CD4-positive, alpha-beta T cell treated with Interleukin-21 for 1 hour (primary cell): ENCODE results near the gene IGFBP6.
A peak's percentile ranks its signal among the peaks of the same experiment; 100 is the strongest.

ENCODE experiments used
- DNase-seq: peaks from one replicate; pipeline ENCODE4 v3.0.0-alpha.2; 2020

The IGFBP6 gene

GRCh38 chr12:53097564-53098353 is at the start of gene IGFBP6:
TSS of gene IGFBP6 (plus strand) at chr12:53097667. CDS start at chr12:53097718, 51 bp downstream.
- peak; percentile 63 for DNase-seq

- DNase-seq, result no peak
Observed at GRCh38 chr12:53048033-53048779, 49.3 kb upstream of the IGFBP6 start.

- DNase-seq, result no peak
Observed at GRCh38 chr12:53048780-53049401, 48.6 kb upstream of the IGFBP6 start.

- DNase-seq, result no peak
Observed at GRCh38 chr12:53049571-53050318, 47.7 kb upstream of the IGFBP6 start, which contains the start of gene TNS2. TSS of gene TNS2 (plus strand) at chr12:53050065. CDS start at chr12:53050186, 121 bp downstream.

- no peak for DNase-seq
Observed at GRCh38 chr12:53050426-53051057, 46.9 kb upstream of the IGFBP6 start.

DNA sequence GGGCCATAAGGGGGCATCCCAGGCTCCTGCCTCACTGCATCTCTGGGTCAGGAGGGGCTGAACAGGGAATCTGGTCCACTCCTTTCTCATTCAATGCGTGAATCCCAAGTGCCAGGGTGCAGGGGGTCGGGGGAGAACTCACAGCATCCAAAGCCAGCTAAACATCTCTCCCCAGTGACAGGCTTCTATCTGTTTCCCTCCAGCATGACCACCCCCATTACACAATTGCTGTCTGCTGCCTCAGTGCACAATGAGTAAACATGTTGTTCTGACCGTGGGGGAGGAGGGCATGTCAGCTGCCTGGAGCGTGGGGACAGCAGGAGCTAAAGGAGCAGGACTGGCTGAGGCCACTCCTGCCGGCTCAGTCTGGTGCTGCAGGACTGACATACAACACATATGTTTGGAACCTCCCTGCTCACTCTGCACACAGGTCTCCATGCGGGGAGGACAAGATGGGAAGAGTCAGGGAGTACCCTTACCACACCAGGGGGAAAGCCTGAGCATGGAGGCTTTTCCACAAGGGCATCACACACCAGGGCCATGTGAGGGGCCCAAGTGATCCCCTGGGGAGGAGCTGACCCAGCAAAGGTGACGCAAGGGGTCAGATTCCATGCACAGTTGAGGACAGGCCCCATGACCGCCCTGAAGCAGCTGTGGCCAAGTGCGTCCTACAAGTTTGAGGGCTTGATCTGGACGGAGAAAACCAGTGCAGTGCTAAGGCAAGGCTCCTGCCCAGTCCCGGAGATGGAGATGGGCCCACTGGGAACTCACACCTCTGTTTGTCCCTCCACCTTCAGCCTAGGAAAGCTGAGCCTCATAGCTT is 46.2 kb upstream of the IGFBP6 start:
- no peak for DNase-seq

DNA sequence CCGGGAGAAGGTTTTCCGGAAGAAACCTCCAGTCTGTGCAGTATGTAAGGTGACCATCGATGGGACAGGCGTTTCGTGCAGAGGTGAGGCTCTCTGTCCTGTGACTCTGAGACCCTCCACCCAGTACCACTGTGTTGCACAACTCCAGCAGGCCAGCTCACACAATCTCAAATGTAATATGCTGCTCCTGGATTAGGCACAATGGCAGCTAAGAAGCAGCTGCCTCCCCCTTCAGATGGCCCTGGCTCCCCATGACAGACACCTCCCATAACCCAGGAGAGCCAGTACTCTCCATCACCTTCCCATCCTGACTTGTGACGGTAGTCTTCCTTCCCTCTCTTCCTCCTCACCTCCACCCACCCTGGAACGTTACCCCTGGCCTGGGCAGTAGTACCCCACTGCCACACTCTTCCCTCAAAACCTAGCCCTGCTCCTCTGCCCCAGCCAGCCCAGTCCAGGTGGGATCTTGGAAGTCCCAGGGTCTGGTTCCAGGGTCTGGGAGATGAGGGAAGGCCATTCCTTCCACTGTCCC is 45.5 kb upstream of the IGFBP6 start:
- DNase-seq, result no peak

- no peak for DNase-seq
Observed at GRCh38 chr12:53052419-53053217, 44.8 kb upstream of the IGFBP6 start.

DNA sequence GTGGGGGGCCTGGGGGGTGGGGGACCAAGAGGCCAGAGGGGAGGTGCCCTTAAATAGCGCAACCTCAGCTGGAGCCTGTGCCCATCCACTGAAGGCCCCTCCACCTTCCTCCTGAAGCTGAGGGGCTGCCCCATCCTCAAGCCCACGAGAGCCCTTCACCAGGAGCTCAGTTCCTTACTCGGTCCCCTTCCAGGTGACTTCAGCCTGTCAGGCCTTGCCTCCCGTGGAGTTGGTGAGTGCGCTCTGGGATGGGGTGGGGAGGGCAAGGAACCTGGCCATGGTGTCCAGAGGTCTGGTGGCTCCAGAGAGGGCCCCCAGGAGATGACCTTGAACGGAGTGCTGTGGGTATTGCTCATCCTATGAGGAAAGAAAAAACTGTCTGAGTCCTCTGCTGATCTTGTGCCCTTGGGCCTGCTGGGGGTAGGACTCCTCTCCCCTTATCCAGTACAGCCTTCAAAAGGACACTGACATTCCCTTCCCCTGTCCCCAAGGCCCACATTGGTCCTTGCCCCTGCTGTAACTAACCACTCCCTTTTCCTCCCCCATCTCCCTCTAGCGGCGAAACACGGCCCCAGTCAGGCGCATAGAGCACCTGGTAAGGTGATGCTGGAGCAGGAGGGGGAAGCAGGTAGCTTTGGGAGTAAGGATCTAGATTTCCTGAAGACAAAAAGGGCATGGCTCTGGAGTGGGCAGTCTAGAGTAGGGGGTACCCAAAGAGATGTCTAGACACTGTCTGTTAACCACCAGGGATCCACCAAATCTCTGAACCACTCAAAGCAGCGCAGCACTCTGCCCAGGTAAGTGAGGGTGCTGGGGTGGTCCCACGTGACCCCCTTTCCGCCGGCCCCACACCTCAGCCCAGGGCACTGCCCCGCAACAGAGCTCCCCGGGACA is 44.0 kb upstream of the IGFBP6 start:
- peak; percentile 73 for DNase-seq

GRCh38 chr12:53054112-53054878 is 43.2 kb upstream of the IGFBP6 start:
- DNase-seq, result peak; percentile 95

DNA sequence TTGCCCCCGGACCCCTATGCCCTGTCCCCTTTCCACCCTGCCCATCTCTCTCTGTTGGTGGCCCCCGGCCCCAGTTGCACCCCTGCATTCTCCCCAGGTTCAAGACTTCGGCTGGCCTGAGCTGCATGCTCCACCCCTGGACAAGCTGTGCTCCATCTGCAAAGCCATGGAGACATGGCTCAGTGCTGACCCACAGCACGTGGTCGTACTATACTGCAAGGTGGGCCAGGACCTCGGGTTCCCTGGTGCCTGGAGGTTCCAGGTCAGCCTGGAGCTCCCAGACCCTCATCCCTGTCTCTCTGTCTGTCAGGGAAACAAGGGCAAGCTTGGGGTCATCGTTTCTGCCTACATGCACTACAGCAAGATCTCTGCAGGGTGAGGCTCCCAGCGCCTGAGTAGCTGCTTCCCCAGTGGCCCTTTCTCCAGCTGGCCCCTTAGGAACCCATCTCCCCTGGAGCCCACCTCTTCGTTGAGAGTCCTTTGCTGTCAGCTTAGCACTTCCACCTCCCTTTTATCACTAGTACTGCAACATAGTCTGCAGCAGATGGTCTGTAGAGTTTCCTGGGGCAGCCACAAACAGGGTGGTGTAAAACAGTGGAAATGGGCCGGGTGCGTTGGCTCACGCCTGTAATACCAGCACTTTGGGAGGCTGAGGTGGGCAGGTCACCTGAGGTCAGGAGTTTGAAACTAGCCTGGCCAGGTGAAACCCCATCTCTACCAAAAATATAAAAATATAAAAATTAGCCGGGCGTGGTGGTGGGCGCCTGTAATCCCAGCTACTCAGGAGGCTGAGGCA is 41.8 kb upstream of the IGFBP6 start:
- DNase-seq, result no peak

DNA sequence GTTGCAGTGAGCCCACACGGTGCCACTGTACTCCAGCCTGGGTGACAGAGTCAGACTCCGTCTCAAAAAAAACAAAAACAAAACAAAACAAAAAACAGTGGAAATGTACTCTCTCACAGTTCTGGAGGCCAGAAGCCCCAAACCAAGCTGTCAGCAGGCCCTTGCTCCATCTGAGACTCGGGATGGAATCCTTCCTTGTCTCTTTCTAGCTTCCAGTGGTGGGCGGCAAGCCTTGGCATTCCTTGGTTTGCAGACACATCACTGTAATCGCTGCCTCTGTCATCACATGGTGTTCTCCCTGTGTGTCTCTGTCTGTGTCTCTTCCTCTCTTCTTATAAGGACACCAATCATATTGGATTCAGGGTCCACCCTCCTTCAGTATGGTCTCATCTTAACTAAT is 41.2 kb upstream of the IGFBP6 start:
- DNase-seq, result no peak

DNA sequence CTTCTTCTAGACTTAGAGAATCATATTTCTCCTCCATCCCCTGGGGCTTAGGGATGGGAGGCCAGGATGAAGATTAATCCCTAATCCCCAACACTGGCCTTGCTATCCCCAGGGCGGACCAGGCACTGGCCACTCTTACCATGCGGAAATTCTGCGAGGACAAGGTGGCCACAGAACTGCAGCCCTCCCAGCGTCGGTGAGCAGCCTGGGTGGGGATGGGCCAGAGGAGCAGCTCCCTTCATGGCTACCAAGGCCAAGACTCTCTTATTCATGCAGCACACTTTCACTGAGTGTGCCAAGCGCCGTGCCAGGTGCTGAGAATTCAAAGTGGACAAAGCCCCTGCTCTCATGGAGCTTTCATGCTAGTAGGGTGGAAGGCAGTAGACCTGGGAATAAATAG is 40.6 kb upstream of the IGFBP6 start:
- DNase-seq, result no peak

- DNase-seq, result no peak
Observed at GRCh38 chr12:53057816-53058500, 39.5 kb upstream of the IGFBP6 start.

DNA sequence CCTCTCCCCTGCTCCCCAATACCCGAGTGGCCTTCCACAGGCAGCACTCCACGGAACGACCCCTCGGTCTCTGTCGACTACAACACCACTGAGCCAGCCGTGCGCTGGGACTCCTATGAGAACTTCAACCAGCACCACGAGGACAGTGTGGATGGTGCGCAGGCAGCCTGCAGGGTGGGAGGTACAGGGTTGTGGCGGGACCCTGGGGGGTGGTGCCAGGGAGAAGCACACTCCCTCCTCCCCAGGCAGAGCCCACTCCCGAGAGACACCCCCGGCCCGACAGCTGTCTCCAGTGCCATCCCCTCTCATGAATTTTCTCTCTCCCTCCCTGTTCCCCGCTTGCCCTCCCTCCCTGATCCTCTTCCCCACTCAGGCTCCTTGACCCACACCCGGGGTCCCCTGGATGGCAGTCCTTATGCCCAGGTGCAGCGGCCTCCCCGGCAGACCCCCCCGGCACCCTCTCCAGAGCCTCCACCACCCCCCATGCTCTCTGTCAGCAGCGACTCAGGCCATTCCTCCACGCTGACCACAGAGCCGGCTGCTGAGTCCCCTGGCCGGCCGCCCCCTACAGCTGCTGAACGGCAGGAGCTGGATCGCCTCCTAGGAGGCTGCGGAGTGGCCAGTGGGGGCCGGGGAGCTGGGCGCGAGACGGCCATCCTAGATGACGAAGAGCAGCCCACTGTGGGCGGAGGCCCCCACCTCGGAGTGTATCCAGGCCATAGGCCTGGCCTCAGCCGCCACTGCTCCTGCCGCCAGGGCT is 38.6 kb upstream of the IGFBP6 start:
- DNase-seq, result no peak

DNA sequence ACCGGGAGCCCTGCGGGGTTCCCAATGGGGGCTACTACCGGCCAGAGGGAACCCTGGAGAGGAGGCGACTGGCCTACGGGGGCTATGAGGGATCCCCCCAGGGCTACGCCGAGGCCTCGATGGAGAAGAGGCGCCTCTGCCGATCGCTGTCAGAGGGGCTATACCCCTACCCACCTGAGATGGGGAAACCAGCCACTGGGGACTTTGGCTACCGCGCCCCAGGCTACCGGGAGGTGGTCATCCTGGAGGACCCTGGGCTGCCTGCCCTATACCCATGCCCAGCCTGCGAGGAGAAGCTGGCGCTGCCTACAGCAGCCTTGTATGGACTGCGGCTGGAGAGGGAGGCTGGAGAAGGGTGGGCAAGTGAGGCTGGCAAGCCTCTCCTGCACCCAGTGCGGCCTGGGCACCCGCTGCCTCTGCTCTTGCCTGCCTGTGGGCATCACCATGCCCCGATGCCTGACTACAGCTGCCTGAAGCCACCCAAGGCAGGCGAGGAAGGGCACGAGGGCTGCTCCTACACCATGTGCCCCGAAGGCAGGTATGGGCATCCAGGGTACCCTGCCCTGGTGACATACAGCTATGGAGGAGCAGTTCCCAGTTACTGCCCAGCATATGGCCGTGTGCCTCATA is 37.9 kb upstream of the IGFBP6 start:
- no peak for DNase-seq
